SH-SY5Y (cell line): ENCODE measurements around the gene SLC7A4.

Source experiments
- GATA2 ChIP-seq: IDR thresholded peaks from 2 replicates; pipeline ENCODE4 v1.6.1; 2011; ENCODE audit warnings: mild to moderate bottlenecking, low read depth, low read length
- GATA3 ChIP-seq: IDR thresholded peaks from 2 replicates; pipeline ENCODE4 v1.6.1; 2011; ENCODE audit warnings: low read depth, mild to moderate bottlenecking, low read length, moderate library complexity

Gene SLC7A4

DNA sequence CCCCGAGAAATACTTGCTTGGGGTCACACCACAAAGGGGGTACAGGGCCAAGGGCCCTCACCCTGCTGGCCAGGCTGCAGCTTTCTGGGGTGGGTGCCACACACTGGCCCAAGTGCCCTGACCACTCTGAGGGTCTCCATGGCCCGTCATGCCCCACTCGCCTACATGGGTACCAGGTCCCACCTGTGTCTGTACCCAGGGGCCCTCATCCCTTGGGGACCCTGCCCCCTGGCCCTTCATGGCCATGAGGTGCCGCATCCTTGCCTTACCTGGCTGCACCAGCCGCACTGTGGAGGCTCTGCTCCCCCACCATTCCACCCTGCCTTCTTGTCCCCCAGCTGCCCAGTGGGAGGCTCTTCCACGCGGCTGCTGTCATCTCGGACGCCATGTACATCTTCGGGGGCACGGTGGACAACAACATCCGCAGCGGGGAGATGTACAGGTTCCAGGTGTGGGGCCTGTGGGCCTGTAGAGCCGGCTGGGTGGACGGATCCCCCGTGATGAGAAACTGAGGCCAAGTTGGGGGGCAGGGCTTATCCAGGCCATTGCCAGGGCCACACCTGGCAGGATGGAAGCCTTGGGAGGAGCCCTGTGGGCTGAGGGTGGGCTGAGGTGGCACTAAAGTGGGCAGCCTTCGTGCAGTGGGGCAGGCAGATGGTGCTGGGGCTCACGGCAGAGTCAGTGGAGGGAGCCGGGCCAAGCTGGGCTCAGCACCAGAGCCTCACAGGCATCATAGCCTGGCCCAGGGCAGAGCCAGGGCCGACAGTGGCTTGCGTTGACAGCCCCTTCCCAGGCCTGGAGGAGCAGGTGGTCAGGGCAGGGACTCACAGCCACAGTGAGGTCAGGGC, 39.7 kb downstream of the SLC7A4 start:
- TF ChIP-seq GATA3, result no peak

GRCh38 chr22:20992056-20992442, 40.3 kb downstream of the SLC7A4 start:
- TF ChIP-seq GATA3, result no peak
- TF ChIP-seq GATA2, result no peak

DNA sequence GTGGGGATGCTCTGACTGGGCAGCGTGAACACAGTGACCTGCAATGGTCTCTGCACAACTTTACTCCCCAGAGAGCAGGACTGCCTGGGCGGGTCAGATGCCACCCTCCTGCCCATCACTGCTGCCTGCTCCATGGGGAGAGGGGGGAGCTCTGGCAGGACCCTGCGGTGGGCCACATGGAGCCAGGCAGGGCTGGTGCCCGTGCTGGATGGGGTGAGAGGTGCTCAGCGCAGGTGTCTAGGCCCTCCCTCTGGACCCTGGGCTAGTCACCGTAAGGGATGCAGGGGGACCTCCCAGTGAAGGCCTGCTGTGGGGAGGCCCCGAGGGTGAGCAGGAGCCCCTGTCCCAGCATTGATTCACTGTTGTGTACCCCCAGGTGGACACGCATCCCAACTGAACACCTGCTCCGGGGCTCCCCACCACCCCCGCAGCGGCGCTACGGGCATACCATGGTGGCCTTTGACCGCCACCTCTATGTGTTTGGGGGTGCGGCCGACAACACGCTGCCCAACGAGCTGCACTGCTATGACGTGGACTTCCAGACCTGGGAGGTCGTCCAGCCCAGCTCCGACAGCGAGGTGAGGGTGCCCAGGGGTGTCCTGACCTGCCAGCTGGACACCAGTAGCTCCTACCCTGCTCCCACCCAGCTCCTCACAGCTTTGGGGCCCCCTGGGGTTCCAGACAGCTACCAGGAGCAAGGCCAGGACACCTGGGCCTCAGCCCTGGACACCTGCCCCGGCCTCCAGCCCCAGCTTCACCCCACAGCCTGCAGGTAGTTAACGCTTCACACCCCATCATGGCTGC, 40.9 kb downstream of the SLC7A4 start:
- no peak for TF ChIP-seq GATA3
- TF ChIP-seq GATA2, result no peak

GRCh38 chr22:20990184-20991180, 41.9 kb downstream of the SLC7A4 start:
- no peak for TF ChIP-seq GATA2
- no peak for TF ChIP-seq GATA3

- TF ChIP-seq GATA2 (no peak), GATA3 (no peak)
Measured at GRCh38 chr22:20989323-20990138, 42.8 kb downstream of the SLC7A4 start.

DNA sequence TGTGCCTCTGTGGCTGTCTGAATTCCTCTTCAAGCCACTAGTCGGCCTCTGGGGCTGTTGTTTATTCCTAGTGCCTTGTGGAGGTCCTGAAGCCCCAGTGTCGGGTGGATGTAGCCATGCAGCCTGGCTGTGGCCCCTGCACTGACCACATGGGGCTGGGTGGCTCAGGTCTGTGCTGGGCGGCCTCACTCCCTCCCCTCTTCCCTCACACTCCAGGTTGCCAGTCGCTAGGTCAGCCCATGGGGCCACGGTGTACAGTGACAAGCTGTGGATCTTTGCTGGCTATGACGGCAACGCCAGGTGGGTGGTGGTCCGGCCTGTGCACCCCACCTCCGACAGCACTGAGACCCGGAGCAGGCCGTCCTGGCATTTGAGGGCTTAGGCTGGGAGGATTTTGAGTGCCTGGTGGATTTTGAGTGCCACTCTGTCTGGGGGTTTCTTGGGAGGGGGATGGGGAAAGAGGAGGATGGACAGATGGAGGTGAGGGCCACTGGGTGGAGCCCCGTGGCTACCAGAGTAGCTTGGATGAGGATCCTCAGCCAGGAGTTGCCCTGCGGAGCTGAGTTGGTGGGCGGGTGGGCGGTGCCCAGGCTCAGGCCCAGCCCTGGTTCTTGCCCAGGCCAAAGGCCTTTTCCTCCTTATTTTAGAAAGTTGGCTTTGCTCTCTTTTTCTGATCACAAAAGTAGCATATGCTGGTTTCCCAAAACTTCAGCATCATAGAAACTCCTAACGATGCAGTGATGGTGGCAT, 43.6 kb downstream of the SLC7A4 start:
- no peak for TF ChIP-seq GATA3
- TF ChIP-seq GATA2, result no peak

DNA sequence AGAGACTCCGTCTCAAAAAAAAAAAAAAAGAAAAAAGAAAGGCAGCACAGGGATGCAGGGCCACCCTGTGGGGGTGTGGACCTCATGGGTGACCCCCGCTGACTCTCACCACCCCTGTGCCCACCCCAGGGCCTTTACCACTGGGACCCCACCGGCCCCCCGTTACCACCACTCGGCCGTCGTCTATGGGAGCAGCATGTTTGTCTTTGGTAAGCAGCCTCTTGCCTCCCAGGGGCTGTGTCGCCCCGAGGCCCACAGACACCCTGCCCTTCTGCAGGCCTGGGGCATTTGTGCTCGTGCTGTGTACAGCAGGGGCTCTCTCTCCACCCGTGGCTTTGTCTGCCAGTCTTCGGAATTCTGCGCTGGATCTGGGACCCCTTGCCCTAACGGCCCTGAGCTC, 45.0 kb downstream of the SLC7A4 start:
- TF ChIP-seq GATA3, result no peak
- TF ChIP-seq GATA2, result no peak

DNA sequence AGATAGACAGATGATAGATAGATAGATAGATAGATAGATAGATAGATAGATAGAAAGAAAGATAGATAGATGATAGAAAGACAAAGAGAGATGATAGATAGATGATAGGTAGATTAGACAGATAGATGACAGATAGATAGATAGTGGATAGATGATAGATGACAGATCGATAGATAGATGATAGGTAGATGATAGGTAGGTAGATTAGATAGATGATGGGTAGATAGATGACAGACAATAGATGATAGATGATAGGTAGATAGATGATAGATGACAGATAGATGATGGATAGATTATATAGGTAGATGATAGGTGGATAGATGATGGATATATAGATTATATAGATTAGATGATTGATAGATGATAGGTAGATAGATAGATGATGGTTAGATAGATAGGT, 46.0 kb downstream of the SLC7A4 start:
- no peak for TF ChIP-seq GATA3
- TF ChIP-seq GATA2, result no peak

- TF ChIP-seq GATA2 (no peak), GATA3 (no peak)
Measured at GRCh38 chr22:20985720-20986119, 46.6 kb downstream of the SLC7A4 start.

- no peak for TF ChIP-seq GATA2
Measured at GRCh38 chr22:20983081-20983771, 49.1 kb downstream of the SLC7A4 start.

DNA sequence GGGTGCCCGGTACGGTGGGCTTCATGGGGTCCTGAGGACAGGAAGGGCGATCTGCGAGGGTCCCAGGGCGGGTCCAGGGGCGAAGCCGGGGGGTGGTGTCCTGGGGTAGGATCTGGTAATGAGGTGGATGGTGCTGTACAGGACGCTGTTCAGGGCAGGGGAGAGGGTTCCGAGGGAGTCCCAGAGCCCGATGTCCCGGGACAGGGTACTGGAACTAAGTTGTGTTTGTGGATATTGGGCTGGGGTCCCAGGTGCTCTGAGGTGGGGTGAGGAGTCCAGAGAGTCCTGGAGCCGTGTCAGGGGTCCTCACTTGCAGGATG, 49.8 kb downstream of the SLC7A4 start:
- TF ChIP-seq GATA2 (no peak), GATA3 (no peak)

DNA sequence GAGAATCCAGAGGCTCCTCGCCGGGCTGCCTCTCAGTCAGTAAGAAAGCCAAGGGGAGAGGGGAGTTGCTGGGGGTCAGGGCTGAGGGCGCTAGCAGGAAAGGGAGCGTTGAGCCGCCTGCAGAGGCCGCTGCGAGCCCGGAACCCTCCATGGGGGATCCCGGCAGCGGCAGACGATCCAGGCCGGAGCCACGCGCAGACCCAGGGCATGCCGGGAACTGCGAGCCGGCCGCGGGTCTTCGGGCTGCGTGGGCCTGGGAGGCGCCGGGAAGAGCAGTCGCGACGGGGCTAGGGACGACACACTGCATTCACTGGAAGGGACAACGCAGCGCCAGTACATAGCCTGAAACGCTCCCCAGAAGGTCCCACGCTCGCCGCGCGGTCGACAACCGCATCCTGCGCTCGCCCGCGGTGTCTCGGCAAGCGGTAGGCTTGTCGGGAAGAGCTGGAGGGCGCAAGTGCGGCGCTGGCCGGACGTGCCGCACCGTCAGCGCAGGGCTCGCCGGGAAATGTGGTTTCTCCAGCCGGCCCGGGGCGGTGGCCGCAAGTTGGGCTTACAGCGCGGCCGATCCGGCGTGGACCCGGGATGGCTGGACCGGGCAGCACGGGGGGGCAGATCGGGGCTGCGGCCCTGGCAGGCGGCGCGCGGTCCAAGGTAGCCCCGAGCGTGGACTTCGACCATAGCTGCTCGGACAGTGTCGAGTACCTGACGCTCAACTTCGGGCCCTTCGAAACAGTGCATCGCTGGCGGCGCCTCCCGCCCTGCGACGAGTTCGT, 50.4 kb downstream of the SLC7A4 start, which contains the start of gene LZTR1:
Gene LZTR1, plus strand, starts transcription at position 511 of the 776 bp plus-strand sequence. Its CDS starts 75 bp downstream, at position 586.
- TF ChIP-seq GATA2 (no peak), GATA3 (no peak)
